HG02798 (cell line): ENCODE measurements around the gene EEIG1.

Experiments used
- ATAC-seq: cut with Tn5 transposase; IDR thresholded peaks from one replicate; pipeline ENCODE4 v1.9.1; 2021; ENCODE audit warnings: mild to moderate bottlenecking; ENCODE audit not compliant: unreplicated experiment, poor library complexity

EEIG1 gene

DNA sequence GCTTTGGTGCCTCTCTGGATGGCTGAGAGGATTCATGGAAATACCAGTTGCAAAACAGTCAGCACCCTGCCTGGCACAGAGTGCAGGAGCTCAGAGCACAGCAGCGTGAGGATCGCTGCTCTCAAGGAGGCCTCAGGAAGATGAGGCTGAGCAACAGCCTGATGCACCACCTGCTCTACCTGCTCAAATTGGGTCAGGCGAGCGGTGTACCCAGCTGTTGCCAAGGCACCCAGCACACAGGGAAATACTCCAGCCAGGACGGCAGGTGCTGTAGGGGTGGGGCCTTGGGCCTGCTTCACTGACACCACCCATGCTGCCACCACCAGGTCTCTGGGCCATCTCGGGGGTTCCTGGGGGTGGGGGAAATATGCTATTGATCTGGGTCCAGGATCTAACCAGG is 4.3 kb downstream of the EEIG1 start:
- ATAC-seq, result no peak

DNA sequence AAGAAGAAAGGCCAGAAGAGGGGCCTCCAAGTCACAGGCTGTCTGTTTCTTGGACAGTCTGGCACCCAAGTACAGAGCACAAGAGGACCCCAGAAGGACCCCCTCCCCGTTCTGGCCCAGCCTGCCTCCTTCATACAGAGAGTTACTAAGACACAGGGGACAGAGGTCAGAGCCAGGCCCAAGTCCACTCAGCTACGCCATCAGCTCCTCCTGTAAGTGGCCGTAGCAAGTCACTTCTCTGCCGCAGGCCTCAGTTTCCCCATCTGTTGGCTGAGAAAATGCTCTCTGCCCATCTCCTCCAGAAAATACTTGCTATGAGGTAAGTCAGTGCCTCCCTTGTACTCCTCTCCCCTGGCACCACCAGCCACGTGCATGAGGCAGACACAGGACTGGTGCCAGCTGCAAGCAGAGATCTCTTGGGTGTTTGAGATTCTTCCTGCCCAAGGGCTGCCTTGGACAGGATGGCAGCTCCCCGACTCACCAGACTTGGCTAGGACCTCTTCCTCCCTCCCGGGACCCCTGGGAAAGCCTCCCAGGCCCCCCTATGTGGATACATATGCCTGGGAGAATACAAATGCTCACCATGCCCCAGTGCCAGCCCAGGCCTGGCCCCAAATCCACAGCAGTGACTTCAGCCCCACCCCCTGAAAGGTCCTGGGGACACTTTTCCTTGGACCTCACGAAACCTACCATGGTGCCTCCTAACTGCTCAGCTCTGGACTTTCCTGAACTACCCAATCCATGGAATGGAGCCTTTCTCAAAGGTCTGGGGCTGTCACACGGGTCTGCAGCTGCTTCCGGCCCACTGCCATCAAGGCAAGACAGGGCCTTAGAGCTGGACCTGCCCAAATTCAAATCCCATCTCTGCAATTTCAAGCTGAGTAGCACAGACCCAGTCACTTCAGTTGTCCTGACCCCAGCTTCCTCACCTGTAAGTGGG is 5.1 kb downstream of the EEIG1 start:
- no peak for ATAC-seq

DNA sequence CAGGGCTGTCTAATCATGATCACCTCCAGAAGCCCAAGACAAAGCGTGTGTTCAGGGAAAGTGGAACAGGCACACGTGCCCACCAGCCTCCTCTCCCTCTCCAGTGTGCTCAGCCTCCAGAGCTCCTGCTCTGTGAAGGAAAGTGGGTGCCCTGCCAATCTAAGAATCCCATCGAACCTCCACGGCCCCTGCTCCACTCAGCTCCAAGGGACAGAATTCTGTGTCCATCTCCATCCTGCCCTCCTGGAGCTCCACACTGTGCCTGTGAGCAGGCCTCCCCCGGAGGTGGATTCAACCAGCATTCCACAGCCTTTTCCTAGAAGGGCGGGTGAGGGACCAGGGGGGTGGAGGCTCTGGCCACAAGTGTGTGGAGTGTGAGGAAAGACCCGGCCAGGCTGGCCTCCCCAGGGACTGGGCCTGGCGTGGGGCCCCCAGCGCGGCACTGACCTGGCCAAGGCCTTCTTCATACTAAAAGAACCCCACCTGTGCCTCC is 6.0 kb downstream of the EEIG1 start:
- ATAC-seq, result no peak

DNA sequence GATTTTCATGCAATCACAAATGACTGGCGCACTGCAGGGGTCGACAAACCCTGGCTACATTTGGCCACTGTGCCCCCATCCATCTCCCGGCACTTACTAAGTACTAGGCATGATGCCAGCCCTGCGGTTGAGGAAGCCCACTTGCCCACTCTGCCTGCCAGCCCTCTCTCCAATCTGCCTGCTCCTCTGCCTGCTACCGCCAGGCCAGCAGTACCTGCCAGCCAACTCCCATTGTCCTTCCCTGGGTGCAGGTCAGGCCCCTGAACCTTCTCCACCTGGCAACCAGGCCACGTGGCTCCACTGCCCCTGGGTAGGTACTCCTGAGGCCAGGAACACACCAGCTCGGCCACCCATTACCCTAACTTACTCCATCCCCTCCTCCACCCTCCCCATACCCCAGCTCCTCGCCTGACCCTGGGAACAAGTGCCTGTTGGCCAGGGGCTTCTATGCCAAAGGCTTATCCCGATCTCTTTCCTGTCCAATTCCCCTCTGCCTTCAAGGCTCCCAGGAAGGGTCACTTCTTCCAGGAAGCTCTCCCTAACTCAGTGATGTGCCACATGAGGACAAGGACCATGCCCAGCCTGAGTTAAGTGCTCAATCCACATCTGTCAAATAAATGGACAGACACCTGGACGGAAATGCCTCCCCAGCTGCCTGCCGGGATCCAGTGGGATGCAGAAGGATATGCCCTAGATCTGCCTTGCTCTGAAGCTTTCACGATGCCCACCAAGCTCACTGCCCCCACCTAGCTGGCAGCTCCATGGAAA is 6.6 kb downstream of the EEIG1 start:
- no peak for ATAC-seq

DNA sequence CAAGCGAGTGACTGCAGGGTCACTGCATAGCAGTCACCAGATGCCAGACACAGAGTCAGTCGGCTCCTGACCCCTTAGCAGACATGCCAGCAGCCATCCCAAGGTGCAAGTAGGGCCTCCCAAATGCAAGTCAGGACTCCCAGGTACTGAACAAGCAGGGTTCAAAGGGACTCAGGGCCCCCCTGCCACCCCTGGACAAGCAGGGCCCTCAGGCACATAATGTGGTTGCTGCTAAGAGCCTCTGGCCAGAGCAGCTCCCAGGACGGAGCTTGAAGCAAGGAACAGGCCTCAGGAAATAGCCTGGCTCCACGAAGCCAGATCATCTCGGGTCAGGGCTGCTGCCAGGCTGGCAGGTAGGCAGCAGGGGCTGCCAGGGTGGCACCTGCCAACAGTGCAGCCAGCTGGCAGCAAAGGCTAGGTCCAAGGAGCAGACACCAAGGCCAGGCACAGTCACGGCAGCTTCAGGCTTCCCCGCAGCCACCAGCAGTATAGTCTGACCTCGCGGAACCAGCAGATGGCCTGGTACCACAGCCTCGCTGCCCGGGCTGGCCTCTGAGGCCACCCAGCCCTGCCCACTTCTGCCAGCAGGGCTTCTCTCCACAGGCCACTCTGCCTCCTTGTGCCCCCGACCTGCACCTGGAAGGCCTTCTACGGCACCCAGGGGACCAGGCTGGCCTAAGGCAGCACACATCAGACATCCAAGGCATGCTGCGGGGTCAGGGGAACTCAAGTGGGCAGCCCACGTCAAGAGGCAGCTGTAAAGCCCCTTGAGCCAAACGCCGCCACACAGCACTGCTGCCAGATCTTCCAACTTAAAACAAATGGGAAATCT is 7.4 kb downstream of the EEIG1 start:
- ATAC-seq, result no peak

DNA sequence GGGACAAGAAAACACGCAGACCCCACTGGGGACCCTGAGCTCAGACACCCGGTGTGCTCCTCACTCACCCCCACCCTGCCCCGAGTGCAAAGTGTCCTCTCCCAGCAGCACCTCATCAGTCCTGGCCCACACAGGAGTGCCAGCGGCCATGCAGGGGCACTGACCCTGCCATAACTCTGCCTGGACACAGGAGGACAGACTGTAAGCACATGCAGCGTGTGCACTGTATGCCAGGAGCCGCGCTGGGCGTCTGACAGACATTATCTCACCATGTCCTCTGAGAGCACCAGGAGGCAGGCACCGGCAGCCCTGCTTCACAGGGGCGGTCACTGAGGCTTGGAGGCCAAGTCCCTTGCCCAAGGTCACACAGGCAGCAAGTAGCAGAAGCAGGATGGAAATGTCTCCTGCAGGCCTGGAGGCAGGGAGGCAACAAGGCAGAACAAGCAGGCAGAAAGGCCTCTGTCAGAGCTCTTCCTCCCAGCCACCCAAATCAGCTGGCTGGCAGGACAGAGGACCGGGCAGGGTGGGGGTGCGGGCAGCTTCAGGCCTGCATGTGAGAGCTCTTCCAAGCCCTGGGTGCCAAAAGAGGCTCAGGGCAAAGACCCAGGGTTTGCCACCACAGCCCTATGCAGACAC is 8.4 kb downstream of the EEIG1 start:
- no peak for ATAC-seq

DNA sequence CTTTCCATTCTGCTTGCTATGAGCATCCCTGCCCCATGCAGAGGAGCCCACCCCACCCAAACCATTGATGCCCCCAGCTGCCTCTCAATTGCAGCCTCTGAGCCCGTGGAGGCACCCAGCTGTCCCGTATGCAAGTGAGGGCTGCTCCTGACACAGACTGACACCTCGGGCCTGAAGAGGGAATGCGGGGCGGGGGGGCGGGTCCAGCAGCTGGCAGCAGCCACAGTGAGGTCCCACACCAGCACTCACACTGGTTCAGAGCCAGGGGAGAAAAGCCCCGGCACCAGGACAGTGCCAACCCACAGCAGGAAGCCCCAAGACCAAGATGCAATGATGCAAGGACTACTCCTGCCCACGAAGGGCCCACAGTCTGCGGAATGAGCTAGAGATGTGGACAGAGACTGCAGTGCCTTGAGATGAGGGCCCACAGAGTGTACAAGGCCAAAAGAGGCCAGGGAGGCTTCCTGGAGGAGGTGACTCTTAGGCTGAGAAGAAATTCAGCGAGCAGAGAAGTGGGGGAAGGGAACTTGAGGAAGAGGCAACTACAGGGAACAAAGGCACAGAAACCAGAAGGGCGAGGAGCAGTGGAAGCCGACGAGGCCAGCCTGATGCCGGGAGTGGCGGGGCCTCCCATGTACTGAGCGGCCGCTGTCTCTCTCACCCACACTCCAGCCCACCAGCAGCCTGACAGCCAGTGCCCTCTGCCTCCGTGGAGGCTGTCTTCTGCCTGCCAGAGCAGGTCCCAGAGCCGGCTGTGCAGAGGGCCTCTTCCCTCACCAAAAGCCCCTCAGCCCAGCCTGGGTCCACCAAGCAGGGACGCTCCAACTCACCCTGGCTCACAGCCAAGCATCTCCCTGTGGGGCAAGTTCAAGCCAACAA is 9.2 kb downstream of the EEIG1 start:
- ATAC-seq, result no peak

DNA sequence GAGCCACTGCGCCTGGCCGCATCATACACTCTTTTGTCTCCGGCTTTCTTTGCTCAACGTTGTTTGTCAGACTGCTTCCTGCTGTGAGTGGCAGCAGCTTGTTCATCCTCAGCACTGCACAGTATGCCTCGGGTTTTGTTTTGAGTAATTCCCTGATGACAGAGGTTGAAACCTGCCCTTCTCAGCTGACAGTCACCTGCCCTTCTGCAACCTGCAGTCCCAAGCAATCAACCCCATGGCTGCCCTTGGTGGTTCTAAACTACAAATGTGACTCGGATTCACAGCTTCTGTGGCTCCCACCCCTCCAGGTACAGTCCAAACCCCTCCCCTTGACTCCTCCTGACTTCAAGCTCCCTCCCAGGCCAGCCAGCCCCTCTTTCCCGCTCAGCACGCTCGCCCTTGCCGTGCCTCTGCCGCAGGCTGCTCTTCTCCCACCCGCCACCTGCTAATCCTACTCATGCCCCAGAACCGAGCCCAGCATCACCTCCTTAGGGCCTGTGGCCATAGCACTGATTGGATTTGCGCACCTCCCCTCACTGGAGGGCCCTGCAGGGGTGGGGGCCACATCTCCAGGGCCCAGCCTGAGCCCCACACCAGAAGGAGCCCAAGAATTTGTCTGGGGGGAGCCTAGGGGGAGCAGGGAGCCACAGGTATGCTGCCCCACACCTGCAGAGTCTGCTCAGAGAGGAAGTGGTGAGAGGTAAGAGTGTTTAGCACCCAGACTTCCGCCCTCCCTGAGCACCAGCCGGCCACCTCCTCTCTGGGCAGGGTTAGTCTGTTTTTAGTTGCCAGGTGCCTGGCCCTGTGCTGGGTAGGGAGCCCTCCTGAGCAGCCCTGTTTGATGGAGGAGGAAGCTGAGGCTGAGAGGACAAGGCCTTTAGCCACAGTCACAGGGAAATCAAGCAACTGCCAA is 10.1 kb downstream of the EEIG1 start:
- peak; percentile 82 for ATAC-seq

DNA sequence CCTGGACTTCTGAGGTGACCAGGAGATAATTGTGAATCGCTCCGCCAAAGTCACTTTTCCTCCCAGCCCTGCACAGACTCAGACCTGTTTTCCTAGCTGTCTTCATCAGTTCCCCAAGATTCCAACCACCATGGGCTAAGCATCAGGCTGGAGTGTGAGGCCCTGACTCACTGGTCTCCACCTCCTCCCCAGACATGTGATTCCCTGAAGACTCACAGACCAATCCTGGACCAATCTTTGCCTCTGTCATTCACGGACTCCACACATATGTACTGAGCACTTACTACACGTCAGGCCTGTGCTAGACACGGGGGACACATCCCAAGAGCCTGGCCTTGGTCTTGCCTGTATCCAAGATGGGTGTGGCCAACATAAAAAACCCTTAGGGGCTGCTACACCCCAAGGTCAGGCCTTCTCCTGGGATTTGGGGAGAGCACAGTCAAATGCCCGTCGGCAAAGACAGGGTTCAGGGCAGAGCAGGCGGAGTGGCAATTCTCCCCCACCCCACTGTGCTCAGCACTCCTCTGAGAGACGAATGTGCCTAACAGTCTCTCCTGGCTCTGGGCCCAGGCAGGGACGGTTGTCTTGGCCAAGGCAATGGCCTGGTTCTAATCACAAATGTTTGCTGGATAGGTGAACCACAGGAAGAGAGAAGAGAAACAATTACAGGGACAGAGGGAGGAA is 11.9 kb downstream of the EEIG1 start:
- ATAC-seq, result no peak

DNA sequence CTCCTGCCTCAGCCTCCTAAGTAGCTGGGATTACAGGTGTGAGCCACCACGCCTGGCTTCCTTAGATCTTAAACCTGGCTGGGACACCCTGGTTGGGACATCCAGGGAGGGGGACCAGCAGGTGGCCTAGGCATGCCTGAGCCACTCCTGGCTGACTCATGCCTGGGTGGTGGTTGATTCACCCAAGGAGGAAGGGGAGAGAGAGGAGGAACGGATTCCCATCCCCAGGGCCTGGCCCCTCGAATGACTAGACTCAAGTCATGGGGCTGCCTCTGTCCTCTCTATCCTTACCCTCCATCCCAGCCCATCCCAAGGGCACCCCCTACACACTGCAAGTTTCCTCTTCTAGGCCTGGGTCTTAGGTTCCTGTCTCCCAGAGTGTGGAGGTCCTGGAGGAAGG is 12.7 kb downstream of the EEIG1 start:
- no peak for ATAC-seq

DNA sequence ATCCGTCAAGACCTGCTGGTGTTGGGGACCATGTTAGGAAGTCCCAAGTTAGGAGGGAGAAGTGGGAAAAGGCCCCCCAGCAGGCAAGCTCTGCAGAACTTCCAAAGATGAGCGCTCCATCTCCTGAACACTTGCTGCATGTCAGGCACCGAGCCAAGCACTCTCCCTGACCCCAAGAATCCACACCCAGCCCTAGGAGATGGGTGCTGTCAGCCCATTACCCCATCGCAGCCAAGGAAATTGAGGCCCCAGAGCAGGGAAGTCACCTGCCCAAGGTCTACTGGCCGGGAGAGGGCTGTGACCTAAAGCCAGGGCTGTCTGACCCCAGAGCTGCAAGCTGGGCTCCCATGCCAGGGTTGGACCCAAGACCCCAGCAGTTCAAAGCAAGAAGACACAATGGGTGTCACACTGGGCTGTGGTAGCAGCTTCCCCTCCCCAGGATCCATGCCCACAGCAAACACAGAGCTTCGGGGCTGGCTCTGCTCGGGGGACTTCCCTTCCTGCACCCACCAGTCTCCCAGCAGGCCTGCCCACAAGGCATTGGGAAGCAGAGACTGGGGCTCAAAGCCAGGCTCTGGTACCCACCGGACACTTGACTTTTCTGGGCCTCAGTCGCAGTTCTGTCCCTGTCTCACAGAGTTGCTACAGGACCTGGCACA is 13.5 kb downstream of the EEIG1 start:
- ATAC-seq, result no peak

DNA sequence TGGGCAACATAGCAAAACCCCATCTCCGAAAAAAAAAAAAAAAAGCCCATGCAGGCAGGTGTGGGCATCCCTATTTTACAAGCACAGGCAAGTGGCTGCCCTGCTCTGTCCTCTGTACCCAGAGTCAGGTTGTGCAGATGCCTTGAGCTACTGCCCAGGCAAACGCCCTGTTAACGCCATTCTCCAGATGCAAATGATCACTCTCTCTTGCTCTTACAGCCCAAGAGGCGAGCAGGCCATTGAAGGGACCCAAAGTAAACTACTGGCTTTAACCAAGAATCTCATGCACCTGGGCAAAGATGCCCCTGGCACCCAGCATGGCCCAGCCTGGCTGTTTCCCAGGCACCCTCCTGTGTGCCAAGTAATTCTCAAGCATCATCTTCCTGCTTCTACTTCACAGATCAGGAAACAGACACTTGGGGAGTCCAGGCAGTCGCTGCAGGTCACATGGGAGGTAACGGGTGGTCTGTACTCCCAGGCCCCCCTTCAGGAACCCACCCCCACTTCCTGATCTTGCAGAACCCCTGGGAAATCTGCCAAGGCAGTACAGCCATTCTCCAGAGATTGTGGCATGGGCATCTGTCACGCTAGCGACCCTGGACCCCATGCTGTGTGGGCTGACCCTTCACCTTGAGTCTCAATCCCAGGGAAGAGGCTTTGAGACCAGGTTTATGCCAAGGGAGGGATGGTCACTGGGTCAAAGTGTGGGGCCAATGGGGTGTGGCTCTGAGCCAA is 14.2 kb downstream of the EEIG1 start:
- no peak for ATAC-seq

DNA sequence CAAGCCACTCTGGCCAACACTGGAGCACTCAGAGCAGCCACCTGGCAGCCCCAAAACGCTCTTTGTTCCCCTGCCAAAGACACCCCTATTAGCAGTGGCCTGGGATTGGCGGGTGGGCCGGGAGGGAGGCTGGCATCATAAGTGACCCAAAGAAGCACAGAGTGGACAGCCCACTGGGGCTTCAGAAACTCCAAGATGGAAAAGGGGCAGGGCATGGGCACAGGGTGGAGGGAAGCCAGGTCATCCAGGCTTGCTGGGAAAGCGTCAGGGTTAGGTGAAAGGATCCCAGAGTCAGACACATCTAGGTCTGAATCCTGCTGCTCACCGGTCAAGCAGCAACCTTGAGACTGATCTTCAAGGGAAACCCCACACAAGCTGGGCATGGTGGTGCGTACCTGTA is 14.8 kb downstream of the EEIG1 start:
- no peak for ATAC-seq

DNA sequence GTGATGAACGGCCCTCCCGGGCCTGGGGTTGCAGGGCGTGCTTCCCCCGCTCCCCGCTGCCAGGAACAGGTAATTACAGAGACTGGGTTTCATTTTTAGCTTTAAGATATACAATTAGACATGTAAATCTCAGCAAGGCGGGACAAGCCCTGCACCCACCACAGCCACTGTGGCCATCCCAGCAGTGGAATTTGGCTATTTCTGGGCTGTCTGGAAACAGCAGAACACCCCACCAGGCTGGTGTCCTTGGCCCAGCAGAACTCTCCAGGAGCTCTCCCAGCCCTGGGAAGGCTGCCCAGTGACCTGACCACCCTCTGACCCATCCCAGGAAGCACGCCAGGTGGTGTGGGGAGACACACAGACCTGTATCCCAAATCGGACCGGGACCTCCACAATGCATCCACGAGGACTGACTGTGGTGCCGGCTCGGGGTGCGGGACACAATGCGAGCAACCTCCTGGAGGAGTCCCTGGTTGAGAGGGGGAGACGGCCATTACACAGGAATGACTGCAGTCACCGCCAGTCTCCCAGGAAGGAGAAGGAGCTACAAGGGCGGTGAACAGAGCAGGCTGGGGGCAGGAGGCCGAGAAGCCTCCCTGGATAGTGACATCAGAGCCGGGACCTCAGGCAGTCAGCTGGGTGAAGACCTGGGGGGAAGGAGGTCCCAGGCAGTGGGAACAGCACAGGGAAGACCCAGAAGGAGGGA is 17.3 kb downstream of the EEIG1 start:
- no peak for ATAC-seq

DNA sequence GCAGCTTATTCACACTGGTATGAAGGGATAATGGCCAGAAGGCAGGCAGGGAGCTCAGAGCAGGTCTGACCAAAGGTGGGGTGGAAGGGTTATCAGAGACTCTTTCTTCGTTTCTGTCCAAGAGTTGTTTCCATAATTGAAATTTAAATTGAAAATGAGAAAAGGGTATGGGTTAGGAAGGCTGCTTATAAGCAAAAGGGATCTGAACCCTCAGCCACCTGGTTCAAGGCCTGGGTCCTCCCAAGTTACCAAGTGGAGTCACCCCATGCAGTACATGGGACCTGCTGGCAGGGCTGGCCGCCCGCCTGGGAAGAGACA is 17.8 kb downstream of the EEIG1 start:
- ATAC-seq, result no peak

DNA sequence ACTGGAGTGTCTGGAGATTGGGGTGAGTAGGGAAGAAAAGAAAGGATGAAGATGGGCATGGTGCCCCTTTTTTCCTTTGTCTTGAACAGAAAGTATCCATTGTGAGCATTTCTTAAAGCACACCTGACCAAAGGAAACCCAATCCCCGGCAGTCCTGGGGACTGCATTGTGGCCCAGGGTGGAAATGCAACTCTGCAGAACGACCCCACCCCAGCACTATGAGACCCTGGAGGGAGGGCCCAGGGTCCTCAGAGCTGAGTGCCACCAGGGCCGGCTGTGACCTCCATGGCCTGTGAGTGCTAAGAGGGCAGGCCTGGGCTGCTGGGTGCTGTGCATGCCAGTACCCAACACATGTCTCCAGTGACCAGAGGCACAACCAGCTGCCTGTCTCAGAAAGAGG is 18.5 kb downstream of the EEIG1 start:
- ATAC-seq, result no peak
